NCI-H146 (cell line): ENCODE results near the gene HEATR5A.
"Not testable (repeated sequence)": the region's sequence is repeated elsewhere in the genome, so short reads cannot be mapped to it uniquely, and the experiment has no call there.

ENCODE experiments used
- DNase-seq: peaks from one replicate; lab custom pipeline; 2025; lab: John Stamatoyannopoulos, UW

HEATR5A gene

DNA sequence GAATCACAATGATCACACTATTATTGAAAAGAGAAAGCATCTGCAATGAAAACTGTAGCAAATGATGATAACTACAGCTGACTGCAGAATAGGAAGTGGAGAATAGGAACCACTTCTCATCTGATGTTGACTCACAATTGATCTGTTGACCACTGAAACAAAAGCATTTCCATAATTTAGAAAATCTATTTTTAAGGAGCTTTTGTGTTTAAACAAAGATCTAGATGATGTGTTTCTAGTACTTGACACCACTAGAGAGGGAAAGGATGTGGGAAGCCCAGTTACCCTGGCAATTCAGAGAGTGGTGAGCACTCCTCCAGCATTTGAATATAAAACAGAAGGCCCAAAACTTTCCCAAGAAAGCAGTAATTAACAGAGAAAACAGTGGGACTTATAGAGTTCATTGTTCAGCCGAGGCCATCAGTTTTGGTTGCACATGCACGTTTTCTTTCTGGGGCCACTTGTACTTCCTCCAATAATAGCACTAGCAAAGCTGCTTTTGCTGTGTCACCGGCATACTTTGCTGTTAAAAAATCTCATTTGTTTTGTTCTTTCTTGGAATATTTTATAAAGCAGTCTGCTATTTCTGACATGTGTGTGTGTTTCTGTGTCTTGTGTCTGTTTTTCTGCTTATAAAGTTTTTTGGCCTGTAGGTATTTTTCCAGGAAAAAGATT is 136.6 kb downstream of the HEATR5A start:
- DNase-seq = peak; percentile 27

- DNase-seq = no peak
These were observed 137.2 kb downstream of the HEATR5A start for GRCh38 chr14:31283153-31283552.

- DNase-seq = no peak
These were observed 139.5 kb downstream of the HEATR5A start for GRCh38 chr14:31280871-31281220.

DNA sequence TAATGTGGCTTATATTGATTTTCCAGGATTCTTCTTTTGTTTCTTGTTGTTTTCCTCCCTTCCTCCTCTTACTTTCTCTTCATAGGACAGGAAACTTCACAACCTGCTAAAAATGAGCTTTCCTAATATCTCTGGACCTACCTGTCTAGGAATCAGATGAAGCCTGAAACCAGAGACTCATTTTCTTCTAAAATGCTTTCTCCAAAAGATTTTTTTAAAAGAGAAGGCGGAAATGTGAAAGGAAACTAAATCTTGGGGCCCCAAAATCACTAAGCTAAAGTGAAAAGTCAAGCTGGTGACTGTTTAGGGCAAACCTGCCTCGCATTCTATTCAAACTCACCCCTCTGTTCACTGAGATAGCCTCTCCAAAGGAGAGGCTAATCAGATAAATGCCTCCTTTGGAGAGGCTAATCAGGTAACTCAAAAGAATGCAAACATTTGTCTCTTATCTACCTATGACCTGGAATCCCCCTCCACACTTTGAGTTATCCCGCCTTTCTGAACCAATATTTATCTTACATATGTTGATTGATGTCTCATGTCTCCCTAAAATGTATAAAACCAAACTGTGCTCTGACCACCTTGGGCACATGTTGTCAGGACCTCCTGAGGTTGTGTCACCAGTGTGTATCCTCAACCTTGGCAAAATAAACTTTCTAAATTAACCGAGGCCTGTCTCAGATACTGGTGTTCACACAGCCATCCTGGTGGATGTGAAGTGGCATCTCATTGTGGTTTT is 140.0 kb downstream of the HEATR5A start:
- DNase-seq = no peak

GRCh38 chr14:31278883-31279282 is 141.5 kb downstream of the HEATR5A start:
- no peak for DNase-seq

GRCh38 chr14:31277085-31277484 is 143.3 kb downstream of the HEATR5A start:
- no peak for DNase-seq

GRCh38 chr14:31276417-31276816 is 143.9 kb downstream of the HEATR5A start:
- DNase-seq = not testable (repeated sequence)

DNA sequence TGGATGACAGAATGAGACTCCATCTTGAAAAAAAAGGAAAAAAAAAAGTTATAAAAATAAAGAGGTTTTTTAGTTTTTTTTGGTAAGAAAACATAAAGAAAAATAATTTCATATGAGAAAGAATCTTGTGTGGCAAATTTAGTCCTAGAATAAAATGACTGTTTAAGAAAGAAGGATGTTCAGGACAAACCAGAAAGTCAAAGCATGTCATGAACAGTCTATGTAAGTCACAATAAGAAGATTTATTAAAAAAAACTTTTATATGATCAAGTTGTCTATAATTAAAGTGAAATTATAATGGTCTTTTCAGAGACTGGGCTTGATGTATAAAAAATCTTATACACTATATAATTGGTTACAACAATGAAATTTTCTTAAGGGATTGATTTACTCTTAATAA is 144.6 kb downstream of the HEATR5A start:
- DNase-seq = no peak

GRCh38 chr14:31271648-31272047 is 148.7 kb downstream of the HEATR5A start:
- DNase-seq = no peak

- DNase-seq = no peak
These were observed 150.1 kb downstream of the HEATR5A start for GRCh38 chr14:31270196-31270772.

DNA sequence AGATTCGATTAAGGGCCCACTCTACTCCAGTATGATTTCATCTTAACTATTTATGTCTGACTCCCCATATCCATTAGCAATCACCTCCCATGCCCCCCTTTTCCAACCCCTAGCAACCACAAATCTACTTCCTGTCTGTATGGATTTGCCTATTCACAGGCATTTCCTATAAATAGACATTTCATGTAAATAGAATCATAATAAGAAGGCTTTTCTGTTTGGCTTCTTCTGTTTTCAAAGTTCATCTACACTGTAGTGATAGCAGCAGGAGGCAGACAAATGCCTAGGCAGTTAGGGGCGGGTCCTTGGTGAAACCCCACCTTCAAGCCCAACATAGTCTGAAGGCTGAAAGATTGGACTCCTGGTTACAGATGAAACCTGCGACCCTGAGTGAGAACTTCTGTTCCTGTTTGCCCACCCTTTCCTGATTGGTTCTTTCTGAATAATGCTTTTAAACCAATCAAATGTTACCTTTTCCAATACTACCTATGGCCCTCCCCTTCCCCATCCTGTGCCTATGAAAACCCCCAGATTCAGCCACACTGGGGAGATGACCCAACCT is 150.6 kb downstream of the HEATR5A start:
- no peak for DNase-seq

DNA sequence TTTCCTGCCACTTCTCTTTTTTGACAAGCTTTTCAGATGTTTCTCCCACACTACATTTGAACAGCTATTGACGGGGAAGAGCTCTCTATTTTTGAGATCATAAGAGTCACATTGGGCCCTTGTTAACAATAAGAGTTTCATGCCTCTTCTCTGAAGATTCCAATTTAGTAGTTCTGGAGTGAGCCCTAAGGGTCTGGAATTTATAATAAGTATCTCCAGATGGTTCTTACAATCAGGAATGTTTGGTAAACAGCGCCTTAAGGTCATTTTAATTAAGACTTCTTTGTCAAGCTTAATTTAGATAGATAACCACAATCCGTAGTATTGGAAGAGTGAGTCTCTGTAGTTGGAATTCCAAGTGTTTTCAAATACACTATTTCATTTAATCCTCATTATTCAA is 152.1 kb downstream of the HEATR5A start:
- no peak for DNase-seq

DNA sequence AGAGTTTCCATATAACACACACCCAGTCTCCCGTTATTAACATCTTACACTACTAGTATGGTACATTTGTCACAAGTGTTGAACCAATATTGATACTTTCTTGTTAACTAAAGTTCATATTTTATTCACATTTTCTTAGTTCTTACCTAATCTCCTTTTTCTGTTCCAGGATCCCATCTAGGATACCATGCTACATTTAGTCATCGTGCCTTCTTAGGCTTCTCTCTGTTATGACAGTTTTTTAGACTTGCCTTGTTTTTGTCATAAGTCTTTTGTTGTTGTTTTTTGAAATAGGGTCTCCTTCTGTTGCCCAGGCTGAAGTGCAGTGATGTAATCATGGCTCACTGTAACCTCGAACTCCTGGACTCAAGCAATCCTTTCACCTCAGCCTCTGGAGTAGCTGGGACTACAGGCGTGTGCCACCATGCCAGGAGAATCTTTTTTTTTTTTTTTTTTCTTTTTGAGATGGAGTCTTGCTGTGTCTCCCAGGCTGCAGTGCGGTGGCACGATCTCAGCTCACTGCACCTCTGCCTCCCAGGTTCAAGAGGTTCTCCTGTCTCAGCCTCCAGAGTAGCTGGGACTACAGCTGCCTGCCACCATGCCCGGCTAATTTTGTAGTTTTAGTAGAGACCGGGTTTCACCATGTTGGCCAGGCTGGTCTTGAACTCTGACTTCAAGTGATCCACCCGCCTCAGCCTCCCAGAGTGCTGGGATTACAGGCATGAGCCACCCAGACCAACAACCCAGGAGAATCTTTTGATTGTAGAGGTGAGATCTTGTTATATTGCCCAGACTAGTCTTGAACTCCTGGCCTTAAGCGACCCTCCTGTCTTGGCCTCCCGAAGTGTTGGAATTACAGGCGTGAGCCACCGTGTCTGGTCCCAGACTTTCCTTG is 153.7 kb downstream of the HEATR5A start:
- no peak for DNase-seq

- DNase-seq = no peak
These were observed 154.5 kb downstream of the HEATR5A start for GRCh38 chr14:31265701-31266398.

DNA sequence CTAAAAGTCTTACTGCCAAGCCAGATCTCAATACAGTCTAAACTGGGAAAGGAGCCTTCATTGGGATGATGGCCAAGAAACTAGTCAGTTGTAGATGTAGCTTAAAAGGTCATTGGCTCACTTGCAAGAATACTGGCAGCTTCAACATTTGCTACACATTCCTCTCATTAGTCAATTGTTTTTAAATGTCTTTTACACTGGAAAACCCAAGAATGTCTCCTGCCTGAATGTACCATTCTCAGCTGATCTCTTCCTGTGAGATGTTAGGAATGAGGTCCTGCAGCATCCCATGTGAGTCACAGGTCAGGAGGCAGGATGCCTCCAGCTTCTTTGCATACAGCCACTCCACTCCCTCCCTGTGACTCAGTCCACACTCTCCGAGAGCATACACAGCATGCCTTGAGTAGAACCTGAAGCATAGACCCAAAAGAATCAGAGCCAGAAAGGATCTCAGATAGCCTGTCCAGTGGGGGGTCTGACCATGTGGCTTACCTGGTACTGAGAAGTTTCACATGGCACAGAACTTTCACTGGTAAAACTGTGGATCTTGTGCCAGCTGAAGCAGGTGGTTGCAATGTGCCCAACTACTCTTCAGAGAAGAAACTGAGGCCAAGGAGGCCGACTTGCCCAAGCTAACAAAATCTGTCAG is 156.7 kb downstream of the HEATR5A start:
- DNase-seq = no peak

- DNase-seq = peak; percentile 20
These were observed 158.3 kb downstream of the HEATR5A start for GRCh38 chr14:31261859-31262731.

DNA sequence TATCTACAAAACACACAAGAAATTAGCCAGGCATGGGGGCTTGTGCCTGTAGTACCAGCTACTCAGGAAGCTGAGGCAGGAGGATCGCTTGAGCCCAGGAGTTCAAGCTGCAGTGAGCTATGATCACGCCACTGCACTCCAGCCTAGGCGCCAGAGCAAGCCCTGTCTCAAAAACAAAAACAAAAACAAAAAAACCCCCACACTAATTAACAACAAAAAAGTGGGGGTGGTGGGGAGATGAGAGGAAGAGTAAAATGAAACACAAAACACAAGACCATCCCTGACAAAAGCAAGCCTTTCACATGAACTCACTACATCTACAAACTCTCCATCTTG is 158.9 kb downstream of the HEATR5A start:
- no peak for DNase-seq

GRCh38 chr14:31259040-31259435 is 161.3 kb downstream of the HEATR5A start:
- not testable (repeated sequence) for DNase-seq

DNA sequence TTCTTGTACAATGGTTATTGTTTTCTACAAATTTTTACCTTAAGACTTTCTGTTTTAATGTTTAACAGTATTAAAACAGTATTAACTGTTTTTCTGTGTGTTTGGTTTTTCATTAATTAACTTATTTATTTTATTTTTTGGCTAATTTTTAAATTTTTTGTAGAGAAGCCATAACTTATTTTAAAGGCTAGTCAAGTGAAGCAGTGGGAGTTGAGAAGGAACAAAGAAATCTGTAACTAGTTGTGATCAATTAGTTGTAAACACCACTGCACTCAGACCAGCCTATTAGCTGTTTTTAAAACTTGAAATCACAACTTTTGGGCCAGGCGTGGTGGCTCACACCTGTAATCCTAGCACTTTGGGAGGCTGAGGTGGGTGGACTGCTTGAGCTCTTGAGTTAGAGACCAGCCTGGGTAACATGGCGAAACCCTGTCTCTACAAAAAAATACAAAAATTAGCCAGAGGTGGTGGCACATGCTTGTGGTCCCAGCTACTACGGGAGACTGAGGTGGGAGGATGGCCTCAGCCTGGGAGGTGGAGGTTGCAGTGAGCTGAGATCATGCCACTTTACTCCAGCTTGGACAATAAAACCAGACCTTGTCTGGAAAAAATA is 161.8 kb downstream of the HEATR5A start:
- DNase-seq = no peak
